ENCODE results near the gene ACACA. TPM values are rescaled to one million over a fixed set of nuclear protein-coding genes. Genes with fewer than 3 reads are reported as not detected.
A peak's percentile ranks its signal among the peaks of the same experiment; 100 is the strongest.
"Not testable (repeated sequence)": the region's sequence is repeated elsewhere in the genome, so short reads cannot be mapped to it uniquely, and the experiment has no call there.

Gene ACACA
- total RNA-seq, 1 donor from 2014 or later = 76.0 TPM

DNA sequence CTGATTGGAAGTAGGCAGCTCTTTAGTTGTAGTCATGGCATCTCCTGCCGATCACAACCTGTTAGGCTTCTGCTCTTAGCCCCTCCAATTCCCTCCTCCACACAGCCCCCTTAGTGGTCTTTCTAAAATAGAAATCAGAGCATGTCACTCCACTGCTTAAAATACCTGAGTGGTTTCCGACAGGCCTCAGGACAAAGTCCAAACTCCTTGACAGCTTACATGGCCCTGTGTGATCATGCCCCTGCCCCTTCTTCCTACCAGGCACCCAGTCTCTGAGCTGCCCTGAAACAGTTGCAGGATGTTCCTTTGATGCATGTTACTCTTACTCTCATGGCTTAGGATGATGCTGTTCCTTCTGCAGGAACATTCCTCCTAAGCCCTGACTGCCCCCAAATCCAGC lies 310.6 kb downstream of the ACACA start:
- DNase-seq = no peak

GRCh38 chr17:37094391-37094790 lies 312.2 kb downstream of the ACACA start:
- DNase-seq = no peak

DNA sequence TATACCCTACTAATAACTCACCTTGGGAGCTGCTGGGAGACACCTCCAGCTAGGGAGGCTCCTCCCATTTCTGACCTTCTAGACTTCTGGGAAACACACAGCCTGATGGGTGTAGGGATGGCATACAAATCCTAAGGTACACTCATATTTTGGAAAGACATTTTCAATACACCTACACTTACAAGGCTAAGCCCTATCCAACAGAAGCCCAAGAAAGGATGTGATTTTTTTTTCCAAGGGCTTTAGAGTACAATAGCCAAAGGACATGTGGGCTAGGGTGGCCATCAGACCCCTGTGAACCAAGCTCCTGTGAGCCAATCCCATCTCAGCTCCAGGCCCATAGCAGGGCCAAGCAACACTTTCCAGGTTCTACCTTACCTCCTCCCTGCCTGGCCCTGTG lies 313.9 kb downstream of the ACACA start:
- DNase-seq = no peak

DNA sequence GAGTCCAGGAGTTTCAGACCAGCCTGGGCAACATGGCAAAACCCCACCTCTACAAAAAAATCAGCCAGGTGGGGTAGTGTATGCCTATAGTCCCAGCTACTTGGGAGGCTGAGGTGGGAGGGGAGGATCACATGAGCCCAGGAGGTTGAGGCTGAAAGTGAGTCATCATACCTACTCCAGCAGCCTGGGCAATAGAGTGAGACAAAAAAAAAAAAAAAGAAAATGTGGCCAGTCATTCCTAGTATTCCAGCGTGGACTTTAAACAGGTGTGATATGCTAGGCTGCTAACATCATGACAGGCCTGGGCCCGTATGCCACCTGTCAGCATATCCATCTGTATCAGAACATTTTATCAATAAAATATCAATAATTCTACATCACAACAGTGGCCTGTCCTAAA lies 314.6 kb downstream of the ACACA start:
- no peak for DNase-seq

DNA sequence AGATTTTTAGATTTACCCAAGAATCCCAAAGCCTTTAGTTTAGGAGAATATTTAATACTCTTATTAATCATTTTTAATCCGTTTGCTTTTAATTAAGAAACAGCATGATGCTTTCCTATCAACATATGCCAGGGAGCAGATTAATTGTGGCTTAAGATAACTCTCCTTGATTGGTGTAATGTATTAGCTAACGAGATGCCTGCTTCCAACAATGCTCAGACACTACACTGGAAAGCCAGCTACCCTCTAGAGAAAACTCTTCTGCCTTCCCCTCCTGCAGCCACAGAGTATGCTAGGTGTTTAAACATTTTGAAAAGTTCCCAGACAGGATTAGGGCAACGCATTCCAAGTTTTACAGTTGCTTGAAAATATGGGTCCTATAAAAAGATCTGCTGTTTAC lies 315.7 kb downstream of the ACACA start:
- no peak for DNase-seq

GRCh38 chr17:37089956-37090355 lies 316.7 kb downstream of the ACACA start:
- peak; percentile 57 for DNase-seq

- no peak for DNase-seq
Measured at GRCh38 chr17:37088913-37089312, 317.7 kb downstream of the ACACA start.

DNA sequence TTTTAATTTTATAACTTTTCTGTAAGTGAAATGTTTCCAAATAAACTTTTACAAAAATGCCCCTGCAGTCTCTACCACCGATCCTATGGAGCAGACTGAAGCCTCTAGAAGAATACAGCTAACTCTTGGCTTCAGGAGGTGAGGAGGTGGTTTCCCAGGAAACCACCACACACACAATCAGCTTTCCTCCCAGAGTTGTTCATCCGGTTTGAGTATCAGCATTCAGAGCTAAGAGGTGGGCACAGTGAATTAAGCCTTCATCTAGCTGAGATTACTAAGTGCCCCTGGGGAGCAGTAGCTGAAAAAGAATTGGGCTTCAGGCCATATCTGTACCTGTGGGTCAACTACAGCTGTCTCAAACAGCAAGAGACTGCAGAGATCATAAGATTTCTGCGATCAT lies 318.2 kb downstream of the ACACA start:
- no peak for DNase-seq

DNA sequence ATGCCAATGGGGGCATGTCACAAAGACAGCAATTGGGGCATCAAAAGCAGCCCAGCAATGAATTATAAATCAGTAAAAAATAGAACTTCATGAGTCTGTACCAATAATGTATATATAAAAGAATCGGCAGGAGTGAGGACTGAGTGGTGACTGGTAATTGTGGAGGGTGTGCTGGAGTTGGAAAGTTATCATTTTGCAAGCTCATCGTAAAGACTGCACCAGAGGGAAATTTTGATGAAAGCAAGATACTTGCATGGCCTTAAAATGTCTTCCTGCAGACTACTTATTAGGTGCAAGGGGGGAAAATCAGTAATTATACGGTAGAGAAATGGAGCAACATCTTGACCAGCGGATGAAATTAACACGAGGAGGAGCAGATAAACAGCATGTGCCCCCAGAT lies 319.0 kb downstream of the ACACA start:
- DNase-seq = no peak

- no peak for DNase-seq
Measured at GRCh38 chr17:37086948-37087347, 319.7 kb downstream of the ACACA start.

- DNase-seq = no peak
Measured at GRCh38 chr17:37086334-37086733, 320.3 kb downstream of the ACACA start.

DNA sequence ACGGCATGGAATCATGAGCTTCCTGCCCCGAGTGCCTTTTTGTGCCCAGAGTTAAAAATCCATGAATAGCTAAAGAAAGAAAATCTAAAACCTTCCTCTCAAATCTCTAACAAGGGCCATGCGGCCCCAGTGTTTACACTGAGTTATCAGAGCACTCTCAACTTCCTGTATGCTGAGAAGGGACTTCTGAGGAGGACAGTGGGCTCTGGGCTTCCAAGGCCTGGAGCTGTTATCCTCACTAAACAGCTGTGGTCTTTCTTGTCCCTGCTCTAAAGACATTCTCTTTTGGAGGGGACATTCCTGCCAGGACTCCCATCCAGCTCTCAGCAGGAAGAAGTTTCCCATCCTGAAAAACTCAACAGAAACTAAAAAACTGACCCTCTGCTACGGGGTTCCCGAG lies 322.3 kb downstream of the ACACA start:
- no peak for DNase-seq

GRCh38 chr17:37083456-37083855 lies 323.2 kb downstream of the ACACA start:
- no peak for DNase-seq

DNA sequence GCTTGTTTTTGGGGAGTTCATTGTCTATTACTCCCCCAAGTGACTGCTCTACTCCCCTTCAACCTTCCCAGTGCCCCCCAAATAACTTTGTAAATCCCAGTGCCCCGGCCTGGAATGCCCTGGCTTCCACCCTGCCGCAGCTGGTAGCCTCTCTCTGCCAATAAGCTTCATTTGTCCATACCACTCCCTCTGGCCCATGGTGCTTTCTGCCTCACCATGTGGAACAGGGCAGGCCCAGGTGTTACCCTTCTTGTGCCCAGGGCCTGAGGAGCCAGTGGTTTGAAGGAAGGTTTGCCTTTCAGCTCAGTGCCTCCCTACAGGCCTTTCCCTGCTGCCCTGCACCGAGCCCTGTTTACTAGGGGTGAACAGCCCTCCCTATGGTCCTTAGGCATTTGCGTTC lies 323.7 kb downstream of the ACACA start:
- DNase-seq = no peak

GRCh38 chr17:37082311-37082860 lies 324.2 kb downstream of the ACACA start:
- no peak for DNase-seq

- no peak for DNase-seq
Measured at GRCh38 chr17:37081287-37081686, 325.3 kb downstream of the ACACA start.

GRCh38 chr17:37079735-37080134 lies 326.9 kb downstream of the ACACA start:
- no peak for DNase-seq

GRCh38 chr17:37079065-37079708 lies 327.4 kb downstream of the ACACA start:
- no peak for DNase-seq

DNA sequence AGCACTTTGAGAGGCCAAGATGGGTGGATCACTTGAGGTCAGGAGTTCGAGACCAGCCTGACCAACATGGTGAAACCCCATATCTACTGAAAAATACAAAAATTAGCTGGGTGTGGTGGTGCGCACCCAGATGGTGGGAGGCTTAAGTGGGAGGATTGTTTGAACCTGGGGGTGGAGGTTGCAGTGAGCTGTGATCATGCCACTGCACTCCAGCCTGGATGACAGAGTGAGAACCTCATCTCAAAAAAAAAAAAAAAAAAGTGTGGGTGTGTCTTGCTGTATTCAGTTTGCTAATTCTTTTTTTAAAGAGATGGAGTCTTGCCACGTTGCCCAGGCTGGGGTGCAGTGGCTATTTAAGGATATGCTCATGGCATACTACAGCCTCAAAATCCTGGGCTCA lies 333.2 kb downstream of the ACACA start:
- DNase-seq = not testable (repeated sequence)

GRCh38 chr17:37069087-37069486 lies 337.5 kb downstream of the ACACA start:
- no peak for DNase-seq

DNA sequence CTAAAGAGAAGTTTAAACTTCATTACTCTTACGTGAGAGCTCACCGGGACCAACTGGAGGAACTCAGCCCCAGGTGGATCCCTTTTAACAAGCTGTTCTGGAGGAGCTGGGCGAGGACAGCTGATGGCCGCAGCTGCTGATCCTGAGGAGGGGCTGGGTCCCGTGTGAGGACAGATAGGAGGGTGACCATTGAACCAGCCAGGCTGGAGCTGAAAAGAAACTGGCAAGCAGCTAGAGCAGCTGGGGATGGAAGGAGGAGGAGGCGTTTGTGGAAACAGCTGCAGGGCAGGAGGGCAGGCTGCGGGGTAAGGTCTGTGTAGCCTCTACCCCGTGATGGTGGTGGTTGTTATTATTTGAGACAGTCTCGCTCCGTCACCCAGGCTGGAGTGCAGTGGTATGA lies 338.4 kb downstream of the ACACA start:
- DNase-seq = no peak

DNA sequence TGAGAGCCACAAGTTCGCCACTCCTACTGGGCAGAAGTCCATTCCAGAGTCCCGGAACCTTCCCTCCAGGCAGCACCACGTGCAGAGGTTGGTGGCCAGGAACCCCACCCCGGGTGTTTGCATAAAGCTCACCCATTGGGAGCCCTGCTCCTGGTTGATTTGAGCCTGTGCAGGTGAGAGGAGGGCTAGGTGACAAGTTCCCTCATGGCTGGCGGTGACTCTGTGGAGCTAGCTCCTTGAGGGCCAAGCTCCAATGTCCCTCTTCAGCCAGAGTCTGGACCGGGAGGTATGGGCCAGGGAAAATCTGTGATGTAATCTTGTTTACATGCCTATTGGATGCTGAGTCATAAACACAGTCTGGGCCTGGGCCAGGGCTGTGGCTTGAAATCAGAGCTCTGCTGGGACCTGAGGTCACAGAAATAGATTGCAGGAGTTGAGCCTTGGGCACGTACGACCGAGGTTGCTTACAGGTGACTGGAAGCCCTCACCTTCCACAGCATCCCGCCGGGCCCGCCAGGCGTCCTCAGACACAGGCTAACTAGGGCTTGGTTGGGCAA lies 339.0 kb downstream of the ACACA start:
- no peak for DNase-seq

DNA sequence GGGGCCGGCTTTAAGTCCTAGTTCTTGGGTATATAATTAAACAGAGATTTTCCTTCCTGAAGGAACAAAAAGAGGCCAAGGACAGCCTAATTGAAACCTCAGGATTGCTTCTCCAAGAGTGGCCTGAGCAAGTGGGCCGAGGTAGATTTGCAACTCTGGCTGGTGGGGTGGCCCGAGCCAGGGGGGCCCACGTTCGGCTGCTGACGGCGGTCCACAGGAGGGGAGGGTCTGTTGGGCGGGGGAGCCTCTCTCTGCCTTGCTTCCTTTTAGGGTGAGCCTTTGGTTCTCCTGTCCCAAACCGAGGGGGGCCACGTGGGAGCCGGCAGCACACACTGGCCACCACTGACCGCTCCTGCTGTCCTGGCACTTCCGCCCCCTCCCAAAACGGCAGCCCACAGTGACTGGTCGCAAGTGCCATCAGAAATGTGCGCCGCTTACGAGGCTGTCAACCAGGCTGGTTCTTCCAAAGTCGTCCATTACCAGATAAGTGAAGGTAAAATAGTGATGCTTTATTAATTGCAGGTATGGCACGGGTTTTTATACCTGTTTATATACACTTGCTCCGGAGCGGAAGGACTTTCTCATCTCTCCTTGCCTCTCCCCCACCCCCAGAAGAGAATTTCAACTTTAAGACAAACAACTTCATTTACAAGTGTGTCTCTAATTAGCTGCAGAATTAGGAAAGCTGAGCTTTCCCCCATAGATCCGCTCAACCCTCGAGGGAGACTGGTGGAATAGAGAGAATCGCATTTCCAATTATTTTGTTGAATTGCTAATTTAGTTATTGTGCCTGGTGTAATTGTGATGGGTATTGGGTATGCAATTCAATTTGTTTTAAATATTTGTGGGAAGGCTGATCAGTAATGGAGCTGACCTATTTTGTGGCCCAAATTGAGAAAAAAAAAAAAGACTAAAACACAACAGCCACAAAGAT lies 340.0 kb downstream of the ACACA start:
- DNase-seq = no peak
